CD8-positive, alpha-beta memory T cell (primary cell): ENCODE measurements around the gene VAPB. TPM values are rescaled to one million over a fixed set of nuclear protein-coding genes. Genes with fewer than 3 reads are reported as not detected.

ENCODE experiments used
- CTCF ChIA-PET: fragments of 350-600 bp; sonication (Branson Sonifier 250); formaldehyde crosslinking; loops from one replicate; lab custom pipeline; 2021; ENCODE audit warnings: antibody characterized with exemption; lab: Charles Lee
- POLR2A ChIA-PET: fragments of 350-600 bp; sonication (Branson Sonifier 250); formaldehyde crosslinking; loops from one replicate; lab custom pipeline; 2021; ENCODE audit warnings: antibody characterized with exemption; lab: Charles Lee
- DNase-seq, 5 donors: peaks; one replicate each; pipeline versions ENCODE4 v3.0.0 to v3.0.0-alpha.2; 2020 to 2022; ENCODE audit warnings: mixed read lengths in 1 of 5
- H3K27ac ChIP-seq: one replicate; pipeline ENCODE4 v1.7.0; 2013; ENCODE audit warnings: low read depth, mild to moderate bottlenecking, low read length, moderate library complexity
- H3K27me3 ChIP-seq: 2 replicates; pipeline ENCODE4 v1.7.0; 2013; ENCODE audit warnings: low read length, mild to moderate bottlenecking; ENCODE audit not compliant: insufficient read depth, poor library complexity, severe bottlenecking
- H3K36me3 ChIP-seq: 2 replicates; pipeline ENCODE4 v1.7.0; 2013; ENCODE audit warnings: mild to moderate bottlenecking, low read length, moderate library complexity; ENCODE audit not compliant: insufficient read depth
- H3K4me1 ChIP-seq: 2 replicates; pipeline ENCODE4 v1.7.0; 2013; ENCODE audit warnings: mild to moderate bottlenecking, low read length, moderate library complexity; ENCODE audit not compliant: insufficient read depth
- H3K4me3 ChIP-seq: 2 replicates; pipeline ENCODE4 v1.7.0; 2013; ENCODE audit warnings: mild to moderate bottlenecking, low read length
- H3K9me3 ChIP-seq: 2 replicates; pipeline ENCODE4 v1.7.0; 2013; ENCODE audit warnings: mild to moderate bottlenecking, low read length
- H3K27ac Mint-ChIP-seq, 8 donors: one replicate each; pipeline ENCODE4 v1.8.0; 2020 to 2021; ENCODE audit warnings: mixed read lengths in 8 of 8, mild to moderate bottlenecking in 6 of 8, inconsistent platforms in 3 of 8, moderate library complexity in 3 of 8
- H3K27me3 Mint-ChIP-seq, 2 donors: one replicate each; pipeline ENCODE4 v1.8.0; 2020 to 2021; ENCODE audit warnings: mixed read lengths in 2 of 2, mild to moderate bottlenecking in 1 of 2, moderate library complexity in 1 of 2
- H3K36me3 Mint-ChIP-seq, 3 donors: one replicate each; pipeline ENCODE4 v1.8.0; 2020 to 2021; ENCODE audit warnings: mixed read lengths in 3 of 3, inconsistent platforms in 1 of 3, mild to moderate bottlenecking in 1 of 3
- H3K4me1 Mint-ChIP-seq, 3 donors: one replicate each; pipeline ENCODE4 v1.8.0; 2020 to 2021; ENCODE audit warnings: mixed read lengths in 3 of 3, inconsistent platforms in 1 of 3, mild to moderate bottlenecking in 1 of 3
- H3K4me3 Mint-ChIP-seq, 7 donors: one replicate each; pipeline ENCODE4 v1.8.0; 2020 to 2021; ENCODE audit warnings: mixed read lengths in 7 of 7, mild to moderate bottlenecking in 6 of 7, moderate library complexity in 4 of 7, inconsistent platforms in 2 of 7
- H3K9me3 Mint-ChIP-seq, 5 donors: one replicate each; pipeline ENCODE4 v1.8.0; 2020 to 2022; ENCODE audit warnings: mixed read lengths in 5 of 5, mild to moderate bottlenecking in 3 of 5, moderate library complexity in 2 of 5, inconsistent platforms in 1 of 5
- polyA plus RNA-seq: library from polyadenylated mRNA; unstranded; fragments of 300-500 nt; fragmentation: Illumina TruSeq; gene quantifications from one replicate; pipeline ENCODE4 v1.2.3, GENCODE V29; 2021
- total RNA-seq, 2 experiments: library from RNA; stranded (reverse); gene quantifications; one replicate each; pipeline ENCODE4 v1.2.3, GENCODE V29; 2021

VAPB gene
- total and polyA plus RNA-seq, 3 experiments from 2014 or later: 31.5 to 40.3 (median 36.6) TPM

GRCh38 chr20:58475466-58475865 lies 86.4 kb downstream of the VAPB start:
- no peaks in the 10 kb centered on the region for H3K36me3 ChIP-seq
- peaks cover 0 to 2% of the 10 kb centered on the region in 2 donors for H3K27me3 Mint-ChIP-seq
- no peaks in the 10 kb centered on the region for H3K27me3 ChIP-seq
- H3K36me3 Mint-ChIP-seq: peaks cover 0 to 4% (median 0%) of the 10 kb centered on the region in 3 donors
- no peaks in the 10 kb centered on the region for H3K9me3 ChIP-seq
- no peak for DNase-seq
- H3K4me1 Mint-ChIP-seq: no peaks in the 10 kb centered on the region
- H3K4me3 Mint-ChIP-seq: no peak overlapping the region
- no peak overlapping the region for H3K4me3 ChIP-seq
- H3K9me3 Mint-ChIP-seq: peaks cover 0 to 5% (median 0%) of the 10 kb centered on the region in 5 donors
- no peak overlapping the region for H3K27ac Mint-ChIP-seq
- ChIA-PET POLR2A (no interaction called here), CTCF (no interaction called here)
- no peak overlapping the region for H3K27ac ChIP-seq
- H3K4me1 ChIP-seq: no peaks in the 10 kb centered on the region

- CTCF ChIA-PET: interaction anchor here (1.2 kb wide), 1 partner anchor 926 kb away, joined by 3 read pairs; no protein-coding TSS in a partner anchor
- peaks cover 6 to 20% of the 10 kb centered on the region in 2 donors for H3K27me3 Mint-ChIP-seq
- no peaks in the 10 kb centered on the region for H3K27me3 ChIP-seq
- H3K4me3 Mint-ChIP-seq: no peak overlapping the region
- no peaks in the 10 kb centered on the region for H3K9me3 ChIP-seq
- peaks cover 0 to 7% (median 2%) of the 10 kb centered on the region in 3 donors for H3K36me3 Mint-ChIP-seq
- H3K4me3 ChIP-seq: no peak overlapping the region
- POLR2A ChIA-PET: no interaction called here
- no peak overlapping the region for H3K27ac ChIP-seq
- H3K27ac Mint-ChIP-seq: peak overlapping the region in 1 of 8 donors; percentile 52
- no peaks in the 10 kb centered on the region for H3K4me1 ChIP-seq
- H3K4me1 Mint-ChIP-seq: peaks cover 0 to 7% (median 0%) of the 10 kb centered on the region in 3 donors
- no peak for DNase-seq
- H3K9me3 Mint-ChIP-seq: peaks cover 0 to 7% (median 3%) of the 10 kb centered on the region in 5 donors
- no peaks in the 10 kb centered on the region for H3K36me3 ChIP-seq
Observed at GRCh38 chr20:58478141-58478805, 89.2 kb downstream of the VAPB start.

- Histone ChIP-seq H3K4me3 (no peak overlapping the region), H3K9me3 (no peaks in the 10 kb centered on the region), H3K4me1 (no peaks in the 10 kb centered on the region), H3K36me3 (no peaks in the 10 kb centered on the region), H3K27ac (no peak overlapping the region), H3K27me3 (no peaks in the 10 kb centered on the region)
- ChIA-PET CTCF (no interaction called here), POLR2A (interaction anchor here (0.6 kb wide), 1 partner anchor 72 kb away, joined by 7 read pairs; no protein-coding TSS in a partner anchor)
- Mint-ChIP-seq H3K4me3 (no peak overlapping the region), H3K36me3 (peaks cover 0 to 17% (median 2%) of the 10 kb centered on the region in 3 donors), H3K9me3 (peaks cover 0 to 13% (median 5%) of the 10 kb centered on the region in 5 donors), H3K27me3 (peaks cover 6 to 29% of the 10 kb centered on the region in 2 donors), H3K27ac (peak overlapping the region in 1 of 8 donors; percentile 20), H3K4me1 (peaks cover 0 to 7% (median 0%) of the 10 kb centered on the region in 3 donors)
- no peak for DNase-seq
Observed at GRCh38 chr20:58479726-58480440, 90.9 kb downstream of the VAPB start.

- Histone ChIP-seq H3K27me3 (no peaks in the 10 kb centered on the region), H3K4me1 (no peaks in the 10 kb centered on the region), H3K27ac (no peak overlapping the region), H3K4me3 (no peak overlapping the region), H3K9me3 (no peaks in the 10 kb centered on the region), H3K36me3 (no peaks in the 10 kb centered on the region)
- H3K4me3 Mint-ChIP-seq: no peak overlapping the region
- no peak for DNase-seq
- H3K4me1 Mint-ChIP-seq: peaks cover 0 to 7% (median 0%) of the 10 kb centered on the region in 3 donors
- peaks cover 2 to 19% (median 11%) of the 10 kb centered on the region in 5 donors for H3K9me3 Mint-ChIP-seq
- ChIA-PET POLR2A (no interaction called here), CTCF (interaction anchor here (1.2 kb wide), 1 partner anchor 213 kb away, joined by 3 read pairs; no protein-coding TSS in a partner anchor)
- H3K27me3 Mint-ChIP-seq: peaks cover 6 to 29% of the 10 kb centered on the region in 2 donors
- peaks cover 0 to 25% (median 2%) of the 10 kb centered on the region in 3 donors for H3K36me3 Mint-ChIP-seq
- H3K27ac Mint-ChIP-seq: no peak overlapping the region
Observed at GRCh38 chr20:58480551-58481336, 91.7 kb downstream of the VAPB start.

- Histone ChIP-seq H3K27ac (no peak overlapping the region), H3K4me1 (no peaks in the 10 kb centered on the region), H3K27me3 (no peaks in the 10 kb centered on the region), H3K9me3 (no peaks in the 10 kb centered on the region), H3K4me3 (no peak overlapping the region), H3K36me3 (no peaks in the 10 kb centered on the region)
- ChIA-PET CTCF (interaction anchor here (1.2 kb wide), 1 partner anchor 213 kb away, joined by 3 read pairs; no protein-coding TSS in a partner anchor), POLR2A (no interaction called here)
- Mint-ChIP-seq H3K4me1 (peaks cover 0 to 7% (median 0%) of the 10 kb centered on the region in 3 donors), H3K36me3 (peaks cover 4 to 33% (median 5%) of the 10 kb centered on the region in 3 donors), H3K27me3 (peaks cover 12 to 36% of the 10 kb centered on the region in 2 donors), H3K9me3 (peaks cover 10 to 27% (median 19%) of the 10 kb centered on the region in 5 donors), H3K4me3 (no peak overlapping the region), H3K27ac (no peak overlapping the region)
- DNase-seq: peak in 2 of 5 donors; percentile 16 to 39
Observed at GRCh38 chr20:58481481-58482021, 92.5 kb downstream of the VAPB start.

- peaks cover under 1% of the 10 kb centered on the region for H3K9me3 ChIP-seq
- H3K4me3 ChIP-seq: no peak overlapping the region
- ChIA-PET CTCF (interaction anchor here (0.6 kb wide), 1 partner anchor 17 kb away, joined by 3 read pairs; no protein-coding TSS in a partner anchor), POLR2A (no interaction called here)
- H3K27me3 Mint-ChIP-seq: peaks cover 13 to 37% of the 10 kb centered on the region in 2 donors
- no peak overlapping the region for H3K4me3 Mint-ChIP-seq
- no peaks in the 10 kb centered on the region for H3K36me3 ChIP-seq
- no peak overlapping the region for H3K27ac Mint-ChIP-seq
- DNase-seq: no peak
- no peaks in the 10 kb centered on the region for H3K27me3 ChIP-seq
- peaks cover 13 to 30% (median 22%) of the 10 kb centered on the region in 5 donors for H3K9me3 Mint-ChIP-seq
- no peak overlapping the region for H3K27ac ChIP-seq
- peaks cover 4 to 38% (median 5%) of the 10 kb centered on the region in 3 donors for H3K36me3 Mint-ChIP-seq
- no peaks in the 10 kb centered on the region for H3K4me1 ChIP-seq
- H3K4me1 Mint-ChIP-seq: peaks cover 0 to 7% (median 0%) of the 10 kb centered on the region in 3 donors
Observed at GRCh38 chr20:58482416-58482815, 93.4 kb downstream of the VAPB start.

GRCh38 chr20:58483051-58483450 lies 94.0 kb downstream of the VAPB start:
- H3K36me3 ChIP-seq: no peaks in the 10 kb centered on the region
- no peak for DNase-seq
- Mint-ChIP-seq H3K36me3 (peaks cover 3 to 42% (median 4%) of the 10 kb centered on the region in 3 donors), H3K4me1 (peaks cover 0 to 7% (median 0%) of the 10 kb centered on the region in 3 donors), H3K4me3 (no peak overlapping the region), H3K27ac (no peak overlapping the region), H3K9me3 (peaks cover 13 to 31% (median 25%) of the 10 kb centered on the region in 5 donors), H3K27me3 (peaks cover 13 to 37% of the 10 kb centered on the region in 2 donors)
- H3K27me3 ChIP-seq: no peaks in the 10 kb centered on the region
- ChIA-PET CTCF (no interaction called here), POLR2A (no interaction called here)
- no peaks in the 10 kb centered on the region for H3K4me1 ChIP-seq
- H3K9me3 ChIP-seq: peaks cover 4% of the 10 kb centered on the region
- H3K27ac ChIP-seq: no peak overlapping the region
- H3K4me3 ChIP-seq: no peak overlapping the region
